GM03348 (cell line): Measurements from ENCODE around the gene PYM1.
"Not testable (repeated sequence)": the region's sequence is repeated elsewhere in the genome, so short reads cannot be mapped to it uniquely, and the experiment has no call there.

Source experiments
- DNase-seq: peaks from one replicate; pipeline ENCODE4 v3.0.0; 2012; ENCODE audit warnings: low spot score

The PYM1 gene

GRCh38 chr12:55908726-55909512, 18.8 kb downstream of the PYM1 start:
- peak; percentile 42 for DNase-seq

DNA sequence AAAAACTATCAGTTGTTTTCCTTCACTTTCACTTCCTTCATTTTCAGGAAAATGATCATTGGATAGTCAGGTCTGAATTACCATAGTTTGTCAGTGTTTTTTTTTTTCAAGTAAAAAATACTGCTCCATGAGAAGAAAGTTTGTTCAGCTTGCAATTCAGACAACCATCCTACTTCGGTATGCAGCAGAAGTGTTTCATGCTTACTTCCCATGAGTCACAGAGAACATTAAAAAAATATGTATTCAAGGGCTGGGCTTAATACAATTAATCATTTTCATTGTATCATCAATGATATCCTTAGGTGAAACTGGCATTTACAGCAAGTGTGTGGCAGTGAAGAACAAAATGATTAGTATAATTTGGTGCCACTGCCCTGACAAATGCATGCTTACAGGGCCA, 21.6 kb downstream of the PYM1 start:
- peak; percentile 48 for DNase-seq

GRCh38 chr12:55901881-55902490, 25.7 kb downstream of the PYM1 start:
- DNase-seq, result no peak

GRCh38 chr12:55899082-55899481, 28.6 kb downstream of the PYM1 start:
- peak; percentile 17 for DNase-seq

- no peak for DNase-seq
These were observed 34.0 kb downstream of the PYM1 start for GRCh38 chr12:55893723-55894122.

DNA sequence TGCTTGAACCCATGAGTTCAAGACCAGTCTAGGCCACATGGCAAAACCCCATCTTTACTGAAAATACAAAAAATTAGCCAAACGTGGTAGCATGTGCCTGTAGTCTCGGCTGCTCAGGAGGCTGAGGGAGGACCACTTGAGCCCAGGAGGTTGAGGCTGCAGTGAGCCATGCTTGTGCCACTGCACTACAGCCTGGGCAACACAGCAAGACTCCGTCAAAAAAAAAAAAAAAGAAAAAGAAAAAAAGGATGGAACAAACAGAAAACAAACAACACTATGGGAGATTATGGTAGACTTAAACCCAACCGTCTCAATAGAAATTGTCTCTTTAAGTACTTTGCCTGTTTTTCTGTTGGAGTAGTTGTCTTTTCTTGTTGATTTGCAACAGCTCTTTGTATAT, 36.4 kb downstream of the PYM1 start:
- no peak for DNase-seq

GRCh38 chr12:55885113-55885512, 42.6 kb downstream of the PYM1 start:
- no peak for DNase-seq

DNA sequence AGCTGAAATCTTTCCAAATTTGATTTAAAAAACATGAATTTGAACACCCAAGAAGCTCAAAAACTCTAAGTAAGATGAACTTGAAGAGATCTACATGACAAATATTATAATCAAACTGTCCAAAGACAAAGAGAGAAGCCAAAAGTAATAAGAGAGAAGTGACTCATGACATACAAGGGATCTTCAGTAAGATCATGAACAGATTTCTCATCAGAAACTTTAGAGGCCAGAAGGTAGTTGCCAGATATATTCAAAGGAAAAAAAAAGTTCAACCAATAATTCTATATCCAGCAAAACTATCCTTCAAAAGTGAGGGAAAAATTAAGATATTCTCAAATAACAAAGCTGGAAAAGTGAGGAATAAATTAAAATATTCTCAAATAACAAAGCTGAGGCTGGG, 49.9 kb downstream of the PYM1 start:
- DNase-seq, result no peak

GRCh38 chr12:55875704-55876467, 51.8 kb downstream of the PYM1 start:
- DNase-seq, result peak; percentile 24

DNA sequence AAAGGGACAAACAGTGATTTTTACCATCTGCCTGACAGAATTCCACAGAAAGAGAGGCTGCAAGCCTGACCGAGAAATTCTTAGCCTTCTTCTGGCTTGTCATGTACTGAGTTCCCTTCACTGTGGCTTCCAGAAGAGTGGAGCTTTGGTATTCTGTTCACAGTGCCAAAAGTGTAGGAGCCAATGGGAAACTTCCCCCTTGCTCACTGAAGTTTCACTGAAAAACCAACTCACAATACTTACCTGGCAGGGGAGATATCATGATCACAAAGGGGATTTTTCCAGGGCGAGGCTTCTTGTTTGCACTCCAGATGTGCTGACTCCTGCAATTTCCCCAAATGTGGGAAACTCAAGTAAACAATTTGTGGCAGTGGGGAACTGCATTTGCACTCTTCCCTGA, 53.3 kb downstream of the PYM1 start:
- peak; percentile 13 for DNase-seq

- not testable (repeated sequence) for DNase-seq
These were observed 61.2 kb downstream of the PYM1 start for GRCh38 chr12:55866454-55867004.

GRCh38 chr12:55865327-55865726, 62.4 kb downstream of the PYM1 start:
- DNase-seq, result no peak

DNA sequence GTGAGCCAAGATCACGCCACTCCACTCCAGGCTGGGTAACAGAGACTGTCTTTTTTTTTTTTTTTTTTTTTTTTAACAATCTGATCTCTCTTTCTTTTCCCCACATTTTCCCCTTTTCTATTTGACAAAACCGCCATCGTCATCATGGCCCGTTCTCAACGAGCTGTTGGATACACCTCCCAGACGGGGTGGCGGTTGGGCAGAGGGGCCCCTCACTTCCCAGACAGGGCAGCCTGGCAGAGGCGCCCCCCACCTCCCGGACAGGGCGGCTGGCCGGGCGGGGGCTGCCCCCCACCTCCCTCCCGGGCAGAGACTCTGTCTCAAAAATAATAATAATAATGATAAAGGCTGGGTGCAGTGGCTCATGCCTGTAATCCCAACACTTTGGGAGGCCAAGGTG, 64.8 kb downstream of the PYM1 start:
- not testable (repeated sequence) for DNase-seq

DNA sequence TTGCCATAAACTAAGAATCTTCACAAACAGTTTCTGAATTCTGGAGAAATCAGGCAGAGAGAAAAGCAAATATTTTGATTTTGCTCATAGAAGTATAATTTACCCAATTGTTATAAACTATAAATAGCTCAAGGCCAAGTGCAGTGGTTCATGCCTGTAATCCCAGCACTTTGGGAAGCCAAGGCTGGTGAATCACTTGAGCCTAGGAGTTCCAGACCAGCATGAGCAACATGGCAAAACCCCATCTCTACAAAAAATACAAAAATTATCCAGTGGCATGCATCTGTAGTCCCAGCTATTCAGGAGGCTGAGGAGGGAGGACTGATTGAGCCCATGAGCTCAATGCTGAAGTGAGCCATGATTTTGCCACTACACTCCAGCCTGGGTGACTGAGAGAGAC, 65.4 kb downstream of the PYM1 start:
- DNase-seq, result no peak

DNA sequence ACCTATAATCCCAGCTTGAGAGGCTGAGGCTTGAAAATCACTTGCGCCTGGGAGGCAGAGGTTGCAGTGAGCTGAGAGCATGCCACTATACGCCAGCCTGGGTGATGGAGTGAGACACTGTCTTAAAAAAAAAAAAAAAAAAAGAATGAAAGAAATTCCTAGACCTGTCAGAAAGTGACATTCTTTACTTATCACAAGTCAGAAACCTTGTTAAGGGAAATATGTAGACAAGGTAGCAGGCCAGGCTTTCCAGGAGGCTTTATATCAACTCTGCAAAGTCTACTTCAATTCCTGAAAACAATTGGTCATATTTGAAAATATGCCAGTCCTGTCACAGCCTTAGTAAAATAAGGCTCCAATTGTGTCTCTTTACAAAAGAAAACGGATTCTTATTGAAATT, 65.8 kb downstream of the PYM1 start:
- DNase-seq, result no peak

DNA sequence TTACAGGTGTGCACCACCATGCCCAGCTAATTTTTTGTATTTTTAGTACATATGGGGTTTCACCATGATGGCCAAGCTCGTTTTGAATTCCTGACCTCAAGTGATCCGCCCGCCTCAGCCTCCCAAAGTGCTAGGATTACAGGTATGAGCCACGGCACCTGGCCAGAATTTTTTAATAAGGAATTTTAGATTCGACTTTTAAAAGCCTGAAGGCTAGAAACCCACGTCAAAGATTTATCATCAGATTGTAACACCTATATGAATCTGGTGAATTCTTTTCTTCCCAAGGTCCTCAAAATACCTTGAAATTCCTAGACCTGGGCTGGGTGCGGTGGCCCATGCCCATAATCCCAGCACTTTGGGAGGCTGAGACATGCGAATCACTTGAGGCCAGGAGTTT, 66.3 kb downstream of the PYM1 start:
- no peak for DNase-seq

- no peak for DNase-seq
These were observed 75.0 kb downstream of the PYM1 start for GRCh38 chr12:55852740-55853139.
